Hematopoietic multipotent progenitor cell treated with erythropoietin and hydrocortisone succinate and interleukin-3 and kit ligand, for 6 days (in vitro differentiated cells): Measurements from ENCODE around the gene KCNJ10.
A peak's percentile ranks its signal among the peaks of the same experiment; 100 is the strongest.

ENCODE experiments used
- DNase-seq: peaks from one replicate; pipeline ENCODE4 v3.0.0-alpha.2; 2015

KCNJ10 gene

GRCh38 chr1:160082926-160083325 lies 13.0 kb upstream of the KCNJ10 start:
- no peak for DNase-seq

- DNase-seq = no peak
Measured at GRCh38 chr1:160082487-160082886, 12.5 kb upstream of the KCNJ10 start.

- no peak for DNase-seq
Measured at GRCh38 chr1:160081261-160081936, 11.4 kb upstream of the KCNJ10 start, which contains the start of gene KCNJ9. Gene KCNJ9, plus strand, starts transcription at chr1:160081538. Its CDS starts 2,493 bp downstream, at chr1:160084031.

GRCh38 chr1:160080381-160081100 lies 10.6 kb upstream of the KCNJ10 start:
- no peak for DNase-seq

GRCh38 chr1:160079448-160079847 lies 9.5 kb upstream of the KCNJ10 start:
- DNase-seq = no peak

- DNase-seq = peak; percentile 74
Measured at GRCh38 chr1:160078512-160079195, 8.7 kb upstream of the KCNJ10 start.

GRCh38 chr1:160077486-160077885 lies 7.5 kb upstream of the KCNJ10 start:
- DNase-seq = no peak

GRCh38 chr1:160076295-160076694 lies 6.3 kb upstream of the KCNJ10 start:
- no peak for DNase-seq

GRCh38 chr1:160075836-160076235 lies 5.9 kb upstream of the KCNJ10 start:
- no peak for DNase-seq

GRCh38 chr1:160074865-160075264 lies 4.9 kb upstream of the KCNJ10 start:
- no peak for DNase-seq

- no peak for DNase-seq
Measured at GRCh38 chr1:160071289-160071688, 1.3 kb upstream of the KCNJ10 start.

- DNase-seq = peak; percentile 66
Measured at GRCh38 chr1:160070243-160071163, 543 bp upstream of the KCNJ10 start.

GRCh38 chr1:160068225-160068624 lies 1.7 kb downstream of the KCNJ10 start:
- DNase-seq = no peak

- no peak for DNase-seq
Measured at GRCh38 chr1:160066829-160067745, 2.9 kb downstream of the KCNJ10 start.

- no peak for DNase-seq
Measured at GRCh38 chr1:160064746-160065145, 5.2 kb downstream of the KCNJ10 start.

- DNase-seq = no peak
Measured at GRCh38 chr1:160064164-160064563, 5.8 kb downstream of the KCNJ10 start.

- DNase-seq = no peak
Measured at GRCh38 chr1:160063176-160063575, 6.8 kb downstream of the KCNJ10 start.

GRCh38 chr1:160062230-160062532 lies 7.8 kb downstream of the KCNJ10 start:
- no peak for DNase-seq

GRCh38 chr1:160061369-160062229 lies 8.4 kb downstream of the KCNJ10 start:
- no peak for DNase-seq

GRCh38 chr1:160058087-160058486 lies 11.9 kb downstream of the KCNJ10 start:
- no peak for DNase-seq

- DNase-seq = no peak
Measured at GRCh38 chr1:160056648-160057169, 13.3 kb downstream of the KCNJ10 start.
